HuH-7 (cell line): Measurements from ENCODE around the gene CENPM.
A peak's percentile ranks its signal among the peaks of the same experiment; 100 is the strongest.
"Not testable (repeated sequence)": the region's sequence is repeated elsewhere in the genome, so short reads cannot be mapped to it uniquely, and the experiment has no call there.

ENCODE experiments used
- DNase-seq: peaks from one replicate; pipeline ENCODE4 v3.0.0; 2011; ENCODE audit warnings: low spot score

The CENPM gene

DNA sequence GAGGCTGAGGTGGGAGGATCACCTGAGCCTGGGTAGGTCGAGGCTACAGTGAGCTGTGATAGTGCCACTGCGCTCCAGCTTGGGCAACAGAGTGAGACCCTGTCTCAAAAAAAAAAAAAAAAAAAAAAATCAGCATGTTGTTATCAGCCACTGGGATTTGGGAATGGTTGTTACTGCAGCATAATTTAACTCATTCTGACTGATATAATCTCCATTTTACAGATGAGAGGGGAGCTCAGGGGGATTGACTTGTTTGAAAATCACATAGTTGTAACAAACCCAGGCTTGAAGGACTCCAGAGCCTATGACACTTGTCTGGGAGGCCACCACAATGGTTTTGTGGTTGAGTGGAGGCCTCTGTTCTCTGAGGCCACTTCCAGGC is 19.3 kb upstream of the CENPM start:
- DNase-seq: no peak

DNA sequence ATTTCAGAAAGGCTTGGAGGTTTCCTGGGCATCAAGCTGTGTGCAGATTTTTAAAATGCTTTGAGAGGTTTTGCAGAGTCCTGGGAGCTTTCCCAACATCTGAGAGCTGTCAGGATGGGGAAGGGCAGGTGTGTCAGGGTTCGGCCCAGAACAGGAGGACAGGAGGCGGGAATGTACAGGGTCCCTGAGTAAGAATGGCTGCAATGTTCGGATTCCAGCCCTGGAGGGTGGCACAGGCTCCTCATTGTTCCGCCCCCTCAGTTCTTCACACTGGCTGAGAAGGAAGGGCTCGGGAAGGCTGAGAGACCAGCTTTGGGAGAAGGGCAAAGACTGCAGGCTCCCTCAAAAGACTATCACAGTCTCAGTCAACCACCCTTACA is 17.1 kb upstream of the CENPM start:
- DNase-seq: no peak

- no peak for DNase-seq
Measured at GRCh38 chr22:41963453-41964111, 16.6 kb upstream of the CENPM start.

DNA sequence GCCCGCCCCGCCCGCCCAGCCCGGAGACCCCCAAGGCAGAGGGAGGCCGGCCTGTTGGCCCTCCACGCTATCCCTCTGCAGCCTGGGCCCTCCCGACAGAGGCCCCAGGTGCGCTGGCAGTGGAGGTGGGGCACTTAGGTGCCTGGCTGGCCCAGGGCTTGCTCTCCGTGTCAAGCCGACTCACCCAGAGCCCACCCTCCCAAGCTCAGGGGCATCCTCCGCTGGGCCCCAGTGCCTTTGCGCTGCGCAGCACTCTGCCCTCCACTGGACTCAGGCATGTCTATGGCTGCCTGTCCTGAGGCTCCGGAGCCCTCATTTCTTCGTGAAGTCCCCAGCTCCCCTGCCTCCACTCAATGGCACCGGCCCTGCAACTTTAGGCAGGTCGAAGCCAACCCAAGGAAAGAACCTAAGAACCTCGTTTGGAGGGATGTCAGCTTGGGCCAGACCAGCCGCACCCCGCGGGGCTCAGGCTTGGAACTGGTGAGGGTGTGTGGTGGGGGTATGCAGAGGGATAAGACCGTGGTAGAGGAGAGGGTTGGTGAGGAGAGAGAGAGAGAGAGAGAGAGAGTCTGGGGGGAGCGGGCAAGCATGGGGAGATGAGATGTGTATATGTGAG is 11.1 kb upstream of the CENPM start:
- no peak for DNase-seq

DNA sequence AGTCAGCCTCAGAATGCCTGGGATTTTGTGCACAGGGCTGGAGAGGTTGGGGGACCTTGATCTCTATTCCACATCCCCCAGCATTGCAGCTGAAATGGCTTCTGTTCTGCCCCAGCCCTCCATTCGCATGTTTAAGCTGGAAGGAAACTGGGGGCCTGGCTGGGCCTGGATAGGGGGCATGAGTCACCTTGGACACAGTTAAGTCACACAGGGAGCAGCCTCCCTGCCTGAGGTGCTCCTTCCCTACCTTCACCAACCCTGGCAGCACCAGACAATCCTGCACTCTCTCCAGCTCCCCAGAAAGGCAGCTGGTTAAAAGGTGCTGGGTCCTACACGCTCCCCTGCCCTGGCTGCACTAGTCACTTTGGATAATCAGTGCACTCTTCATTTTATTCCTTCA is 5.8 kb upstream of the CENPM start:
- no peak for DNase-seq

DNA sequence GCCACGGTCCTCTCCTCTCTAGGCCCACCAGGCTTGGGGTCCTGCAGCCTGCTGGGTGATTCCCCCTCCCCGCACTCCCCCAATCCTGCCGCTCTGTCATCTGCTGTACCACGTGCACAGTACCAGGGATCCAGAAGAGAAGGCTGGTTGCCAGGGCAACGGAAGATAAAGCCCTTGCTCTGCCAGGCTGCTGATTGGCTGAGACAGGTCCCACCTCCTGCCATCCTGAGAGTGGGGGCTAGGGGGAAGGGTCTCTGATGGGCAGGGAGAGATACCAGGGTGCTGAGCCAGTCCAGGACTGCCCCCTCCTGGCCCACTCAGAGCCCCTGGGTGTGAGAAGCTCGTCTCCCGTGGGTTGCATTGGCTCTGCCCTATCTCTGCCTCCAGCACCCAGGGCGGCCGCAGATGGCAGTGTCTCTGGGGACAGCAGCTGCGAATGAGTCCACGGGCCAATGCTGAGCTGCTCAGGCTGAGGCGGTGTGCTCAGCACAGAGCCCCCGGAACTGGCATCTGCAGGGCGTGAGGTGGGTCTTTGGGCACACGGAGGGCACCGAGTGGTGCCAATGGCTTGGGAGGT is 5.0 kb upstream of the CENPM start, which contains the start of gene SMIM45:
Gene SMIM45 (plus strand): TSS at position 253 of the 577 bp plus-strand sequence.
- no peak for DNase-seq

- DNase-seq: no peak
Measured at GRCh38 chr22:41949297-41949965, 2.5 kb upstream of the CENPM start.

- DNase-seq: not testable (repeated sequence)
Measured at GRCh38 chr22:41948928-41949296, 2.0 kb upstream of the CENPM start.

- DNase-seq: no peak
Measured at GRCh38 chr22:41948142-41948541, 1.2 kb upstream of the CENPM start.

DNA sequence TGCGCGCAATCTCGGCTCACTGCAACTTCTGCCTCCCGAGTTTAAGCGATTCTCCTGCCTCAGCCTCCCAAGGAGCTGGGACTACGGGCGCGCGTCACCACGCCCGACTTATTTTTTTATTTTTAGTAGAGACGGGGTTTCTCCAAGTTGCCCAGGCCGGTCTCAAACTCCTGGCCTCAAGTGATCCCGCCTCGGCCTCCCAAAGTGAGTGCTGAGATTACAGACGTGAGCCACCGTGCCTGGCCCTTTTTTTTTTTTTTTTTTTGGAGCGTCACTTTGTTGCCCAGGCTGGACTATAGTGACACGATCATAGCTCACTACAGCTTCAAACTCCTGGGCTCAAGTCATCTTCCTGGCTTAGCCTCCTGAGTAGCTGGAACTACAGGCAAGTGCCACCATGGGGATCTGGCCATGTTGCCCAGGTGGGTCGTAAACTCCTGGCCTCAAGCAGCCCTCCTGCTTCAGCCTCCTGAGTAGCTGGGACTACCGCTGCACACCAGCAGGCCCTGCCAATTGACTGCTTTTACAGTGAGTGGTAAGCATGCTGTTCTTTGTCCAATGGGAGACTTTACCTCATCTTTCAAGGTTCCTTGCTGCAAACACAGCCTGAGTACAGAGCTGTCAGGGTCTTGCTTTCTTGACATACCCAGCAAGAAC is 600 bp upstream of the CENPM start:
- DNase-seq: no peak

- no peak for DNase-seq
Measured at GRCh38 chr22:41943661-41944209, 3.2 kb downstream of the CENPM start.

DNA sequence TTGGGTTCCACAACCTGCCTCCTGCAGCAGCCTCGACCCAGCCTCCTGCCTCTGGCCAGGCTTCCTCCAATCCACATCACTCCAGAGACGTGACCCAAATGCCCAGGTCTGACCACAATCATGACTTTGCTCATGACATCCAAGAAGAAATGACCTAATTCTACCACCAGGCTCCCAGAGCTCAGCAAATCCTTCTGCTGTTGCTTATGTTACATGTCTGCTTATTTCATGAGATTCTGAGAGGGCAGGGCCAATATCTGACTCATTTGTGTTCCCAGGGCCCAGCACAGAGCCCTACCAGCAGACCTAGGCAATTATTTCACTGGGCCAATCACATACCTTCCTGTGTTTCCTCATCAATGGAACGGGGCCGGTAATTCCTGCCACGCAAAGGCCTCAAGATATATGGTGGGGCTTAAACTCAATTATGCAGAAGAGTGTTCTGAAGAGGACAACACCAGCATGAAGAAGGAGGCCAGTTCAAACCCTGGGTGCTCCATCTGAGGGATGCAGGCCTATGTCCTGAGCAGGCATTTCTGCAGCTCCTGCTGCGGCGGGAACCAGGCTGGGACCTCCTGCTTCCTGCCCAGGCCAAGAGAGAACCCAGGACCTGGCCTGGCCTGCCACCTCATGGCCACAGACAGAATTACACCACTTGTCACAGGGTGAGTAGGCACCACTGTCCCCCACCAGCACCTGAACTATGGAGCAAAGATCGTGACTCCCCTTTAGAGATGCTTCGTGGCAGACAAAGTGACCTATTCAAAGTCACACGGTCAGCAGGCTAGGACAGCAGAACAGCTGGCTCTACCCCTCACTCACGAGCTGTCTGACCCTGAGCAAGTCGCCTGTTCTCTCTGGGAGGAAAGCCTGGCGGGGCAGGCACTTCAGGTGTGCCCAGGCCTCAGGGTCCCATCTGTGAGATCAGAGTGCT is 5.9 kb downstream of the CENPM start:
- peak; percentile 89 for DNase-seq

- DNase-seq: no peak
Measured at GRCh38 chr22:41939981-41940831, 6.7 kb downstream of the CENPM start.

DNA sequence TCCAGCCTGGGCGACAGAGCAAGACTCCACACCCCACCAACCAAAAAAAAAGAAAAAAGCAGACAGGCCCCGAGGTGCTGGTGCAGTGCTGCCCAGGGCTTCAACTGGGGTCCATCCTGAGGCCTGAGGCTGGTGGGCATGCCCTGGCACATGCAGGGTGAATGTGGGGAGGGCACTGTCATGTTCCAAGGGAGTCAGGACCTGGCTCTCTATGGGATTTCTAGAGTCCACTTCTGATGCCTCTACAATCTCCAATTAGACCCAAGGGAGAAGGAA is 10.1 kb downstream of the CENPM start:
- DNase-seq: no peak

- no peak for DNase-seq
Measured at GRCh38 chr22:41935509-41935908, 11.4 kb downstream of the CENPM start.

GRCh38 chr22:41935015-41935351 is 12.0 kb downstream of the CENPM start:
- DNase-seq: no peak

DNA sequence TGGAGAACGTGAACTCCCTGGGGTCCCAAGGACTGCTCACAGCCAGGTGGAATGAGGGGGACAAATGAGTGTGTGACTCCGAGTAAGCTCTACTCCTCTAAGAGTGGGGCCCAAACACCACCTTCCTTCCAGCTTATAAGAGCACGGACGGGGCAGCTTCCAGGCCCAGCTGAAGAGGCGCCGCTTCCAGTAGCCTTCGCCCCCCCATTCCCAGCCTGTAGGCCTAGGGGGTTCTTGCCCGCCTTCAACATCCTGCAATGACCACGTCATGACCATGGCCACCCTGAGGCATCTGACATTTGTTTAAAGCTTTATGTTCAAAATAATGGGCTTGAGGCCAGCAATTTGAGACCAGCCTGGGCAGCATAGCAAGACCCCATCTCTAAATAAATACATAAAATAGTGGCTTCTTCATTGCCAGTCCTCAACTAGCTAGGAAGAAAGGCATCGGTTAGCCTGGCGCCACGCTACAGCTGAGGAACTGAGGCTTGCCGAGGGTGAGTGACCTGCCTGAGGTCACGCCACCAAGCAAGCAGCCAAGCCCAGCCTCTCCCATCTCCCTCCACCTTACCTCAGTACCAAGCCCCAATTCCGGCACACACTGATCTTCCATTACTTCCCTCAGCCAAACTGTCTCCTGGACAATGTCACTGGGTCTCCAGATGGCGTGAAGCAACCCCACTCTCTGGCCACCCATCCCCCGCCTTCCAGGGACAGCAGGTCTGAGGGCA is 12.5 kb downstream of the CENPM start:
- no peak for DNase-seq

DNA sequence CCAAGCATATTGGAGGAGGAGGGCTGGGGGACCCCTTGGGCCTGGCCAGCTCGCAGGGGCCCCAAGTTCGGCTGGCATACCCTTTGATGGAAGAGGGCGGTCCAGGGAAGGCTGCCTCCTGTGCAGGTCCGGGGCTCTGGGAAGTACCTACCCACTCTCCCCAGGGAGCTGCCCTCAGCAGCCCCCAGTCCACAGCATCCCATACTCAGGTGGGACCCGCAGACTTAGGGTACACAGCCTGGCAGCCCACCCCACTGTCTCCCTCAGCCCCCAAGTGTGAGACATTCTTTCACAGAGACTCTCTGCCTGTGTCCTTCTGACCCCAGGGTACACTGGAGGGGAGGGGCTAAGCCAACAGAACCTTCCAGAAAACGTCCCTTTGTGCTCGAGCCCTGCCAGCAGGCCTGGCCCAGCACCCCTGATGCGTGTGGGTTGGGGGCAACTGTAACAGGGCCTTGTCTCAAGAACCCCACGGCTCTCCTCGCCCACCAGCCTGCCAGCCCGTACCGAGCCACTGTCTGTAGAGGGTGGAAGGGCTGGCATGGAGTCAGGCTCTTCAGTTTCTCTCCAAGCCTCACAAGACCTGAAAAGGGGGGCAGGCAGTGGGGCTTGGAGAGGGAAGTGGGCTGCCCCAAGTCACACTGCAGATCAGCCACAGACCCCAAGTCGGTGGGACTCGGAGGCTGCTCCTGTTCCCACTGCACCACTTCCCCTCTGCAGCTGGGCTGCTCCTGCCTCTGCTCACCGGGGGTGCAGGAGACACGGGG is 13.4 kb downstream of the CENPM start:
- DNase-seq: no peak

DNA sequence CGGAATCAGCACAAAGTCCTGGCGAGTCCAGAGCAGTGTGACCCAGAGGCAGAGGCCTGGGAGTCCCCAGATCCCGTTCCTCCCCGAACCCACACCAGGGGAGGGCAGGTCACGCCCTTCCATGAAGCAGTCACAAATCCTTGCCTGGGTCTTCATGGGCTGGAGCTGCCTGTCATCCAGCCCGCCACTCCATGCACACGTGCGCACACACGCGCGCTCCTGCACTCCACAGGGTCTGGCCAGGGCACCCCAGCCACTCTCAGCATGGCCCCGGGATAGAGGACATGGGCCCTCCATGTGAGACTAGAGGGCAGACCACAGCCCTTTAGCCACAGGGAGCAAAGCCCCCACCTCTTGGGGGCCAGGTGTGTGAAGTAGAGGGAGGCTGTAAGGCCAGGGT is 14.6 kb downstream of the CENPM start:
- DNase-seq: no peak
